GM18861 (cell line): ENCODE measurements around the gene CACNA1H.

Experiments used
- ATAC-seq: cut with Tn5 transposase; IDR thresholded peaks from one replicate; pipeline ENCODE4 v1.9.1; 2021; ENCODE audit not compliant: unreplicated experiment

CACNA1H gene

DNA sequence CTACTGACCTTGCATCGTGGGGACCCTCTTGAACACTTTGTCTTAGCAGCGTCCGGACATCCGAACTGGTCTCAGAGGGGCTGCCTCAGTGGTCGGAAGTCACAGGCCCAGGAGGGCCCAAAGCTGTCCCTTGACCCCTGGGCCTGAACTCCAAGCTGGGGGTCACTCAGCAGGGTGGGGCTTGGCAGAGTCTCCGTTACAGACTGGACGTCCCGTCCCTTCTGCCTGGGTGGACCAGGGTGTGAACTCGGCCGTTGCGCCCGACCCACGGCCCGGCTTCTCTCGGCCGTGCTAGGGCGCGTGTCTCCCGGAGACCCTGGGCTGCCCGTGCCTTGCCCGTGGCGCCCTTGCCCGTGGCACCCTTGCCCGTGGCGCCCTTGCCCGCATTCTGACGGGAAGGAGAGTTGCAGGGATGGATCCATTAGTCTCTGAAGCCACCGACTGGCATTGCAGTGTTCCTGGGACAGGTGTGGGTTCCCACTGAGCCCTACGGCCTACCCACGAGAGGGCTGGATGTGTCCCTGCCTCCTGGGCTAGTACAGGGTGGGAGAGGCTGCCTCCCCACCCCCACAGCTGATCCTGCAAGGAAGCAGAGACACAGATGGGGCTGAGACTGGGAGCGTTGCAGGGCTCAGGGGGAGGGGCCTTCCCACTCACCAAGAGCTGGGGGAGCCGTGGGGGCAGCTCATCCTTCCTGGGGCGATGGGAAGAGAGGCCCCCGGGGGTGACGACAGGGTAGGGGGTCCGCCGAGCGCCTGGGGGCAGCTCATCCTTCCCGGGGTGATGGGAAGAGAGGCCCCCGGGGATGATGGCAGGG, 4.9 kb downstream of the CACNA1H start:
- no peak for ATAC-seq

GRCh38 chr16:1158456-1159324, 5.8 kb downstream of the CACNA1H start:
- ATAC-seq, result no peak

GRCh38 chr16:1159325-1159972, 6.5 kb downstream of the CACNA1H start:
- no peak for ATAC-seq

DNA sequence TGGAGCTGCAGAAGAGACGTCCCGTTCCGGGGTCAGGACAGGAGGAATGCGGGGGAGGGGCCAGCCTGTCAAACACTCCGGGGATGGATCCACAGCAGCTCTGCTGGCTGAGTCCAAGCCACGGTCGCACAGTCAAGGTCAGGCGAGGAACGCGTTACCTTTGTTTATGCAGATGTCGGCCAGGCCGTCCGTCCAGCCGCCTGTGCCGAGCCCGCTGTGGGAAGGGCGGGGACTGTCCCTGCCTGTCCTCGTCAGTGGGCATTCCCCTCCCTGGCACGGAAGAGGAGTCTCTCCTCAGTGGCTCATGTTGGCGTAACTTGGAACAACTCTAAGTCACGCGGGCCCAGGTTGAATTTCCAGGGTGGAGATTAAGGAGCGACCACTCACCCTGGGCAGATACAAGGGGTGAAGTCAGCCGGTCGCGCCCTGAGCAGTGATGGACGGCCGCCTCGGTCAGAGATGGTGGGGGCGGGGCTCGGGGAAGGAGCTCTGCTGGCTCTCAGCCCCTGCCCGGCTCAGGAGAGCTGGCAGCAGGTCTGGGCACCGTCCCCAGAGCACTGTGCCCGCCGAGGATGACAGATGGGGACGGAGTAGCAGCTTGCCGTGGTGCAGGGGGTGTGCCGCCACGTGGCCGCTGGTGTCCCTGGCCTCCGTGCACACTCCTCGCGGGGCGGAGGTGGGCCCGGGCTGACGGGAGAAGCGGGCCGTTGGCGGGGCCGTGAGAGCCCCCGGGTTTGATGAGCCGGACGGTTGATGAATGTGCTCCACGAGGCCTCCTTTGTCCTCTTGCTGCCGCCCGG, 7.3 kb downstream of the CACNA1H start:
- ATAC-seq, result no peak

GRCh38 chr16:1160773-1161348, 8.0 kb downstream of the CACNA1H start:
- no peak for ATAC-seq

DNA sequence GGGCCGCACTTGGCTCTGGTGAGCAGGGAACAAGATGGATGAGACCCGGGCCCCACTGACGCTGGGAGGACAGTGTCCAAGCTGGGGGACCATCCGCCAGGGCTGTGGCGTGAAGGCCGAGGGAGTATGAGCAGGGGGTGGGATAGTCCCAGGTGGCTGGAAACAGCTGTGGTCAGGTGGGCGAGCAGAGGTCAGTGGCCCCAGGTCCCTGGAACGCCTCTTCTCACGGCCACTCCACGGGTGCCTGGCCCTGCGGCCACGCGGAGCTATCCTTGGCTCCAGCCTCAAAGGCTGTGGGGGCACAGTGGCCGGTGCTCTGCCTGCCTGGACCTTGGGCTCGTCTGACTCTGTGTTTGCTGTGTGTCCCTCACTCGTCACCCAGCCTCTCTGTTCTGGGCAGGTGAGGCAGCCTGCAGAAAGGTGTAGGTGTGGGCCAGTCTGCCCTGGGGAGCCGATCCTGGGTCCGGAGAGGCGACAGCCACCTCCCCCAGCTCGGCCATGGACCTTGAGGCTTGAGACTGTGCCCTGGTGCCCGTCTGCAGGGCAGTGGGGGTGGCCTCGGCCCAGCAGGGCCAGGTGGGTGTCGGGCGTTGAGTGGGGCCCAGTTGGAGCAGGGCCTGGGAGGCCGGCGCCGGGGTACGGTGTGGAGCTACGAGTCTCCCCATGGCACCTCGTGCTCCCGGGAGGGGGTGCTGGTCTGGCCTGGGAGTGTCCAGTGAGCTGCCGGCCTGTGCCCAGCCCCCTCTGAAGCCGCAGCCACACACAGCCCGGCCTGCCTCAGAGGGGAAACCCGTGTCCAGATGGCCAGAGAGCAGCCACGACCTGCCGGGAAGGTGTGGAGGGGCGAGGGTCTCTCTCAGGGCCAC, 10.0 kb downstream of the CACNA1H start:
- ATAC-seq, result no peak

DNA sequence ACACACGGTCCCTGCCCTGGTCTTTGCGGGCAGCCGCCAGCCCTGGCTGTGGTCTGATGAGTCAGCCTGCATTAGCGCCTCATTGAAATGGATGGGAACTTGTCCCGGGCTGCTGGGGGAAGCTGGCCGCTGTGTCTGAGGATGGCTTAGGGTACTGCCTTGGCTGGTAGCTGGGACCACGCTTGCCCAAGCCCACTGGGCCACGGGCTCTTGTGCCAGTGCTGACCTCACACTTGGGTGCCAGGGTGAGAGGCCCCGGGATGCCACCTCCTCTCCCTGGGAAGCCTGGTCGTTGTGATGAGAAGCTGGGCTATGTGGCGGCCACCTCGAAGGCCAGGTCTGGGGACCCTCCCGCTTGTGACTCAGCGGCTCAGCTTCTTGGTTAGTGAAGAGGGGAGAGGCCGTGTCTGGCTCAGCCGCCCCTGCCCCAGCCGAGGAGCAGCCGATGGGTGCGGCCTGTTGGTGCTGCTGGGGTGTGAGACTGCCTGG, 10.7 kb downstream of the CACNA1H start:
- no peak for ATAC-seq

DNA sequence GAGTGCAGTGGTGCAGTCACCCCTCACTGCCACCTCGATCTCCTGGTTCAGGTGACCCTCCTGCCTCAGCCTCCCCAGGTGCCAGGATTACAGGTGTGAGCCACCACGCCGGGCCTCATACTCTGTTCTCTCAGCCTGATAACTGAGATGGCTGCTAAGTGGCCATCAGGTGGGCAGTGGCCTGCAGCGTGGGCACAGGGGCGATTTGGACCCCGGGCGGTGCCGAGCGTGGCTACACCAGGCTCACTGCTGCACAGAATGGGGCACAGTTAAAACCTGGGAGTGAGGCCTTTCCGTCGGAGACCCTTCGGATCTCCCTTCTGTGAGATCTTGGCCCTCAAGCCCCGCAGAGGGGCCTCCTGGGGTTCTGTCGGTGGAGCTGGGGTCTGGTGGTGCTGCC, 11.5 kb downstream of the CACNA1H start:
- ATAC-seq, result no peak

- ATAC-seq, result no peak
Measured at GRCh38 chr16:1164975-1165374, 12.1 kb downstream of the CACNA1H start.

DNA sequence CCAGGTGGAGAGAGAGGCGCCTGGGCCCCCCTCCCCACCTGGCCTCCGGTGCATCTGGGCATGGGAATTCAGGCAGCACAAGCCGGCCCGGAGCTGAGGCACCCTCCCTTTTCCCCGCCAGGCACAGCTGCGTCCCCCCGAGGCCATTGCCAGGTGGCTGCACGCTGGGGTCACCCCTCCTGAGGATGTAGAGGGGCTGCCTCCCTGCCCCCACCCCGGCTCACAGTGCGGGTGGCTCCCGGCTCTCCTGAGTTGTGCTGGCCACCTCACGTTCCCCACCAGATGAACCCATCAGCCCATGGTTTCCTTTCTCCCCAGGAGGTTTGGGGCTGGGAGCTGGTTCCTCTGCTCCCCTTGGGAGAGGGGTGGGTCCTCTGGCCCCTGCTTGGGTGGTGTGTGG, 12.6 kb downstream of the CACNA1H start:
- ATAC-seq, result no peak

- no peak for ATAC-seq
Measured at GRCh38 chr16:1167276-1168107, 14.6 kb downstream of the CACNA1H start.

GRCh38 chr16:1168837-1169236, 15.9 kb downstream of the CACNA1H start:
- ATAC-seq, result no peak

GRCh38 chr16:1169285-1170075, 16.6 kb downstream of the CACNA1H start:
- no peak for ATAC-seq

- ATAC-seq, result no peak
Measured at GRCh38 chr16:1170076-1170418, 17.1 kb downstream of the CACNA1H start.

GRCh38 chr16:1171001-1171400, 18.1 kb downstream of the CACNA1H start:
- no peak for ATAC-seq

DNA sequence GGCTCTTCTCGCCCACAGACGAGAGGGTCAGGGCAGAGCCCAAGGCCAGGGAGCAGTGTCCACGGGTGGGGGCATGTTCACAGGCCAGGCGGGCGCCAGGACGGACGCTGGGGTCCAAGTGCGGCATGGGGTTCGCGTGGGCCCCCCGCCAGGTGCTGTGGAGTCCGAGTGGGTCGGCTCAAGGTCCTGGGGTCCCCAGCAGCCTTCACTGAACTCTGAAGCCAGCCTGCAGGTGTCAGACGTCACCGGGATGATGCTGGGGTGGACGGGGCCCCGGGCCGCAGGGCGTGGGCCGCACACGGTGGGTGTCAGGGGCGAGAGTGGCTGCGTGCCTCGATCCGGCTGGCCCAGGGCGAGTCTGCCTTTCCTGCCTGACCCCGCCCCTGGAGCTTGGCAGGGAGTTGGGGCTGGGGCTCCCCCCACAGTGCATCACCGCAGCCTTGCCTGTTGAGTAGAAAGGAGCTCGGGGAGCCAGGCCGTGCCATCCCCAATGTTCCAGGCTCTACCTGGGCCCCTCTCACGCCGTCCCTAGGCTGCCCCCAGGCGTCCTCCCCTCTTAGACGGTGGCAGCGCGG, 19.0 kb downstream of the CACNA1H start:
- ATAC-seq, result no peak

- no peak for ATAC-seq
Measured at GRCh38 chr16:1172651-1173050, 19.7 kb downstream of the CACNA1H start.
